B cell (primary cell): ENCODE measurements around the gene MEPCE.

Experiments used
- EZH2 ChIP-seq: IDR thresholded peaks from 2 replicates; pipeline ENCODE4 v1.6.1; 2012; ENCODE audit warnings: borderline replicate concordance, low read depth, mild to moderate bottlenecking, moderate library complexity, low read length; ENCODE audit not compliant: insufficient read depth, poor library complexity, severe bottlenecking
- TF ChIP-seq, protein P1 (sequence below): fragments of 200-600 bp; IDR thresholded peaks from one replicate; pipeline ENCODE4 v1.8.0; 2022; ENCODE audit warnings: antibody characterized with exemption, mild to moderate bottlenecking

DNA sequence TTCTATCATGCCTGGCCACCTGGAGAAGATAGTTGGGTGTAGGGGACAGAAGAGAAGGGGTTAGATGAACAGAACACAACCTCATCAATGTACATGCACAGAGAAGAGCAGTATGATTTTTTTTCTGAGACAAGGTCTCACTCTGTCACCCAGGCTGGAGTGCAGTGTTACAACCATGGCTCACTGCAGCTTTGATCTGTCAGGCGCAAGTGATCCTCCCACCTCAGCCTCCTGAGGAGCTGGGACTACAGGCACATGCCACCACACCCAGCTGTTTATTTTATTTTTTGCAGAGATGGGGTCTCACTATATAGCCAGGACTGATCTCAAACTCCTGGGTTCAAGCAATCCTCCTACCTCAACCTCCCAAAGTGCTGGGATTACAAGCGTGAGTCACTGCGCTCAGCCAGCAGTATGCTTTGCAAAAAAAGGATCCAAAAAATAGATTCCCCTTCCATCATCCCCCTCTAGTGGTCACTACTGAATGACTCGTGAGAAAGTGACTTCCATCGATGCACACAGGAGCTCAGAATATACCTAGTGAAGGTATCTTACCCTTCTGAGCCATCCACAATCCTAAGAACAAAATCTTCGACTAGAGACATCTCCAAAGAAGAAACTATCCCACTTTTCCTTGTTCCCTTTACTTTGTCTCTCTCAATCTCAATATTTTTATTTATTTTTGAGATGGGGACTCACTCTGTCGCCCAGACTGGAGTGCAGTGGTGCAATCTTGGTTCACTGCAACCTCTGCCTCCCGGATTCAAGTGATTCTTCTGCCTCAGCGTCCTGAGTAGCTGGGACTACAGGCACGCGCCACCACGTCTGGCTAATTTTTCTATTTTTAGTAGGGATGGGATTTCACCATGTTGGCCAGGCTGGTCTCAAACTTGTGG, 22.1 kb upstream of the MEPCE start:
- TF ChIP-seq, protein P1, sequence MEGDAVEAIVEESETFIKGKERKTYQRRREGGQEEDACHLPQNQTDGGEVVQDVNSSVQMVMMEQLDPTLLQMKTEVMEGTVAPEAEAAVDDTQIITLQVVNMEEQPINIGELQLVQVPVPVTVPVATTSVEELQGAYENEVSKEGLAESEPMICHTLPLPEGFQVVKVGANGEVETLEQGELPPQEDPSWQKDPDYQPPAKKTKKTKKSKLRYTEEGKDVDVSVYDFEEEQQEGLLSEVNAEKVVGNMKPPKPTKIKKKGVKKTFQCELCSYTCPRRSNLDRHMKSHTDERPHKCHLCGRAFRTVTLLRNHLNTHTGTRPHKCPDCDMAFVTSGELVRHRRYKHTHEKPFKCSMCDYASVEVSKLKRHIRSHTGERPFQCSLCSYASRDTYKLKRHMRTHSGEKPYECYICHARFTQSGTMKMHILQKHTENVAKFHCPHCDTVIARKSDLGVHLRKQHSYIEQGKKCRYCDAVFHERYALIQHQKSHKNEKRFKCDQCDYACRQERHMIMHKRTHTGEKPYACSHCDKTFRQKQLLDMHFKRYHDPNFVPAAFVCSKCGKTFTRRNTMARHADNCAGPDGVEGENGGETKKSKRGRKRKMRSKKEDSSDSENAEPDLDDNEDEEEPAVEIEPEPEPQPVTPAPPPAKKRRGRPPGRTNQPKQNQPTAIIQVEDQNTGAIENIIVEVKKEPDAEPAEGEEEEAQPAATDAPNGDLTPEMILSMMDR, result peak; percentile 81
- no peak for TF ChIP-seq EZH2
